PFSK-1 (cell line): ENCODE results near the gene SYTL5.

Experiments used
- FOXP2 ChIP-seq: optimal IDR thresholded peaks from 2 replicates; pipeline ENCODE3; 2011; ENCODE audit warnings: borderline replicate concordance, control low read depth, inconsistent platforms; ENCODE audit not compliant: insufficient read depth; ENCODE audit errors: extremely low read length, extremely low read depth
- POLR2AphosphoS5 ChIP-seq: IDR thresholded peaks from 2 replicates; pipeline ENCODE4 v1.6.1; 2012; ENCODE audit warnings: low read depth, mild to moderate bottlenecking, control low read depth, low read length, moderate library complexity
- SIN3A ChIP-seq: IDR thresholded peaks from 2 replicates; pipeline ENCODE4 v1.6.1; 2012; ENCODE audit warnings: mild to moderate bottlenecking, low read length, moderate library complexity, borderline replicate concordance; ENCODE audit not compliant: insufficient read depth
- TAF1 ChIP-seq: IDR thresholded peaks from 2 replicates; pipeline ENCODE4 v1.6.1; 2012; ENCODE audit warnings: low read length, control low read depth, borderline replicate concordance; ENCODE audit not compliant: insufficient read depth
- TF ChIP-seq, protein P1 (sequence below), 2 experiments: IDR thresholded peaks; 2 replicates each; pipeline versions ENCODE4 v1.6.1 to v1.8.0; 2011 to 2012; ENCODE audit warnings: low read depth in 2 of 2, low read length in 2 of 2, control low read depth in 1 of 2, inconsistent platforms in 1 of 2, mild to moderate bottlenecking in 1 of 2, moderate library complexity in 1 of 2; ENCODE audit not compliant: insufficient read depth in 1 of 2

- no peak for TF ChIP-seq SIN3A
- TF ChIP-seq, protein P1, sequence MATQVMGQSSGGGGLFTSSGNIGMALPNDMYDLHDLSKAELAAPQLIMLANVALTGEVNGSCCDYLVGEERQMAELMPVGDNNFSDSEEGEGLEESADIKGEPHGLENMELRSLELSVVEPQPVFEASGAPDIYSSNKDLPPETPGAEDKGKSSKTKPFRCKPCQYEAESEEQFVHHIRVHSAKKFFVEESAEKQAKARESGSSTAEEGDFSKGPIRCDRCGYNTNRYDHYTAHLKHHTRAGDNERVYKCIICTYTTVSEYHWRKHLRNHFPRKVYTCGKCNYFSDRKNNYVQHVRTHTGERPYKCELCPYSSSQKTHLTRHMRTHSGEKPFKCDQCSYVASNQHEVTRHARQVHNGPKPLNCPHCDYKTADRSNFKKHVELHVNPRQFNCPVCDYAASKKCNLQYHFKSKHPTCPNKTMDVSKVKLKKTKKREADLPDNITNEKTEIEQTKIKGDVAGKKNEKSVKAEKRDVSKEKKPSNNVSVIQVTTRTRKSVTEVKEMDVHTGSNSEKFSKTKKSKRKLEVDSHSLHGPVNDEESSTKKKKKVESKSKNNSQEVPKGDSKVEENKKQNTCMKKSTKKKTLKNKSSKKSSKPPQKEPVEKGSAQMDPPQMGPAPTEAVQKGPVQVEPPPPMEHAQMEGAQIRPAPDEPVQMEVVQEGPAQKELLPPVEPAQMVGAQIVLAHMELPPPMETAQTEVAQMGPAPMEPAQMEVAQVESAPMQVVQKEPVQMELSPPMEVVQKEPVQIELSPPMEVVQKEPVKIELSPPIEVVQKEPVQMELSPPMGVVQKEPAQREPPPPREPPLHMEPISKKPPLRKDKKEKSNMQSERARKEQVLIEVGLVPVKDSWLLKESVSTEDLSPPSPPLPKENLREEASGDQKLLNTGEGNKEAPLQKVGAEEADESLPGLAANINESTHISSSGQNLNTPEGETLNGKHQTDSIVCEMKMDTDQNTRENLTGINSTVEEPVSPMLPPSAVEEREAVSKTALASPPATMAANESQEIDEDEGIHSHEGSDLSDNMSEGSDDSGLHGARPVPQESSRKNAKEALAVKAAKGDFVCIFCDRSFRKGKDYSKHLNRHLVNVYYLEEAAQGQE (IDR thresholded peaks at IDR 0.05; ENCODE audit: insufficient read depth in 1 of 2, low read depth in 2 of 2, low read length in 2 of 2): no peak
- TF ChIP-seq POLR2AphosphoS5: no peak
- no peak for TF ChIP-seq TAF1
- TF ChIP-seq FOXP2: no peak
Observed at GRCh38 chrX:37975421-37975820, 30.9 kb upstream of the SYTL5 start.
